SIG-M5 (cell line): ENCODE results near the gene PLEKHH1.

Experiments used
- DNase-seq: peaks from one replicate; lab custom pipeline; 2025; lab: John Stamatoyannopoulos, UW

The PLEKHH1 gene

GRCh38 chr14:67630186-67630585, 97.1 kb downstream of the PLEKHH1 start:
- no peak for DNase-seq

GRCh38 chr14:67630938-67631337, 97.8 kb downstream of the PLEKHH1 start:
- DNase-seq = no peak

- no peak for DNase-seq
Observed at GRCh38 chr14:67633451-67634147, 100.5 kb downstream of the PLEKHH1 start.

- DNase-seq = no peak
Observed at GRCh38 chr14:67636361-67636919, 103.3 kb downstream of the PLEKHH1 start.

GRCh38 chr14:67638642-67639041, 105.6 kb downstream of the PLEKHH1 start:
- no peak for DNase-seq
